GM12892 (cell line): ENCODE measurements around the gene TRIM10.

Source experiments
- DNase-seq: peaks from one replicate; pipeline ENCODE4 v3.0.0; 2011; ENCODE audit not compliant: insufficient read length
- FAIRE-seq: peaks from 2 replicates; lab custom pipeline; 2011; peaks lifted over from hg19 to GRCh38; lab: Jason Lieb, UNC
- POLR2A ChIP-seq: IDR thresholded peaks from 2 replicates; pipeline ENCODE4 v1.6.1; 2011; ENCODE audit warnings: low read depth, low read length, control low read depth
- POLR2AphosphoS5 ChIP-seq: IDR thresholded peaks from 2 replicates; pipeline ENCODE4 v1.6.1; 2011; ENCODE audit warnings: low read depth, low read length, control low read depth
- TAF1 ChIP-seq: IDR thresholded peaks from 2 replicates; pipeline ENCODE4 v1.6.1; 2011; ENCODE audit warnings: low read depth, mild to moderate bottlenecking, control low read depth, low read length, borderline replicate concordance

Gene TRIM10

DNA sequence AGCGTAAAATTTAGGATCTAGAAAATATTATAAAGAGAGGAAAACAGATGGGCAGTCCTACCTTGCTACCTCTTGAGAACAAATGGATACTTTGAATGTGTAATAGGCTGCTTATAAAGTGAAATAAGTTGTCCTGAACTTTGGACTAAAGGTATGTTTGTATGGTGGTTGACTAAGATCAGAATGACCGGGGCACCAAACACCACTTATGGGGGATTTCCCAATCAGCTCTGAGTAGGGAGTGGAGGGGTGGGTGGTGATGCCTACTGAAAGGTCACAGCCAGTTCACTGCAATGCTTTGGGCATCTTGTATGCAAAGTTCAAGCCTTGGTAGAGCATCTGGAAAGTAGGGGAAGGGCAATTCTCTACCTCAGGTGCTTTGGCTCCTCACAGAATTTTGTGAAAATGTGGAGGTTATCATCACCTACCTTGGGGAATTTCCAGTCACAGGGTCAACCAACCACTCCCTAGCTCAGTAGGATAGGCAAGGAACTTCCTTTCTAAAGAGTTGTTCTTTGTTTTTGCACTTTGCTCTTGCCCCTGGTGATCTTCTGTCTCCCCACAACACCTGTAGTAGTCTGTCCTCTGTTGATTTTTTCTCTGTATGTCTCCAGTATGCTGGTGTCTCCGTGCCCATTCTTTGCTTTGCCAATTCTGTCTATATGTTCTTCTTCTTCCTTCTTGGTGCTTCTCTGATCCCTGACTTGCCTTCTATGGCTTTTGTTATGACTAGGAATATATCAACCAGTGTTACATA lies 47.8 kb downstream of the TRIM10 start, which contains the start of gene TRIM31:
TRIM31 (minus strand) TSS at position 88 of the 757 bp plus-strand sequence. CDS start 285 bp downstream, outside the sequence.
- FAIRE-seq = peak; percentile 57
- no peak for TF ChIP-seq POLR2A
- no peak for TF ChIP-seq TAF1
- TF ChIP-seq POLR2AphosphoS5 = no peak
- no peak for DNase-seq

DNA sequence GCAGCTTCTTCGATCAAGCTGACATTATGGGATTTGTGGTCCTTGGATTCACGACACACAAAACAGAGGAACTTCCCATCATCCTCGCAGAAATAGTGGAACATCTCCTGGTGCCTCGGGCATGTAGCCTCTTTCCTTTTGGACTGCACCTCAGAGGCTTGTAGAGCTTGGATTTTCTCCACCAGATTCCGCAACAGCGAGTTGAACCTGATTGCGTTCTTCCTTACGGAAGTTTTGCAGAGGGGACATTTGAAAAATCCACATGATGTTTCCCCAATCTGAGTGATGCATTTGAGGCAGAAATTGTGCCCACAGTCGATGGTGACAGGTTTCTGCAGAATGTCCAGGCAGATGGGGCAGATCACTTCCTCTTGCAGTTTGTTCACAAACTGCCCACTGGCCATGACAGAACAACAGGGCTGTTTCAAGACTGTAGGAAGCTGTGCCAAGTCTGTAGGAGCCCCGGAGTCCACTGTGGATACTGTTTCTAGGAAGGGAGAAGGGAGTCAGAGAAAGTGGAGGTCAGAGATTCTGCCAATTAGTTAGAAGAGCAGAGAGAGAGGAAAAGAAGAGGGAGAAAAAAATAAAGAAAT lies 48.5 kb downstream of the TRIM10 start:
- DNase-seq (no peak), FAIRE-seq (no peak)
- TF ChIP-seq POLR2A = no peak
- no peak for TF ChIP-seq POLR2AphosphoS5
- TF ChIP-seq TAF1 = no peak

DNA sequence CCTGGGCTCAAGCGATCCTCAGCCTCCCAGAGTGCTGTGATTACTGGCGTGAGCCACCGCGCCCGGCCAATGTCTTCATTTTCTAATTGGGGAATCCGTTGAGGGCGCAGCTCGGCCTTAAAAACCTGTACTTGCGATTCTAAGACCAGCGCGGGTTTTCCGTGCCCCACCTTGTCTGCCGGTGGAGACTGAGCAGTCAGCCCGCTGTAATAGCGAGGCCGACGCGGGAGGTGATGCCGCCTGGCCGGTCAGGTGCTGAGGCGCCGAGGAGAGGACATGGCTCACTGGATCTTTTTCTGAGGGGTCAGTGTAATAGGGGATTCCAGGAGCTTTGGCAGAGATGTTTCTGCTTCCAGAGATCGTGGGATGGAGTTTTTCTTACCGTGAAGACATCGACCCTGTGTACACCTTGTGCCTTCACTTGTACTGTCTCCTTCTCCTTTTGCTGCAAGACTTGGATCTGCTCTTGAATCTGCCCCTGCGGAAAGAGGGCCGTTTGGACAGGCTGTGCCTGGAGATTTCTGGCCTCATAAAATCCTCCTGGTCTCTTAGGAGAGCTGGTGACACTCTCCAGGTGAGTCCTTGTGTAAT lies 49.6 kb downstream of the TRIM10 start:
- FAIRE-seq (no peak), DNase-seq (no peak)
- no peak for TF ChIP-seq TAF1
- TF ChIP-seq POLR2A = no peak
- no peak for TF ChIP-seq POLR2AphosphoS5

DNA sequence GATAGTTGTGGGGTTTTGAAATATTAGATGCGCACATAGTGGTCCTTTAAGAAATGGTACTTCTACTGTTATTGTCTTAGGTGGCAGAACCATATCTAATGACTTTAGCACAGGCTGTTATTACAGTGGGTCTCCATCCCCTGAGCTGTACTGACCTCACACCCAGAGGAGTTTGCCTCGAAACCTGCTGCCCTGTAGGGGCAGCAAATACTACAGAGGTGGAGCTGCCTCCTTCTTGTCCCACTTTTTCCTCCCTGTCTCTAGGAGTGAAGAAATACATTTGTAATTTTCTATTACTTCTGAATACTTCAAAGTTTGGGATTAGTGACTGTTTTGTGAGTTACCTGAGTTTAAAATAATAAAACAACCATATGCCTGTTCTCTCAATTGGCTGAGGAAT lies 56.4 kb downstream of the TRIM10 start:
- no peak for DNase-seq
- FAIRE-seq = no peak
- no peak for TF ChIP-seq TAF1
- no peak for TF ChIP-seq POLR2A
- TF ChIP-seq POLR2AphosphoS5 = no peak

DNA sequence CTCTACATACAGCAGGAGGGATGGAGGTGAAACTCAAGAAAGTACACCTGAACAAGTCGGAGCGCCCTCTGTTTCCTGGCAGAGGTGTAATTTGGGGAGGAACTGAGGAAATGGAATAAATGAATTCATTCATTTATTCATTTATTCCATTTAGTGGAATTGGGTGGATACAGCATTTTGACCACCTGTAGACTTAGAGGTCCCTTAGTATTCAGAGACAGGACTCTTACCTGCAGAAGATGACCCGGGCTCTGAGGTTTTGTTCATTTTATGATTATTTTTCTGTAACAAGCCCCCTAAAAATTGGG lies 57.2 kb downstream of the TRIM10 start:
- FAIRE-seq (no peak), DNase-seq (no peak)
- no peak for TF ChIP-seq POLR2AphosphoS5
- no peak for TF ChIP-seq TAF1
- no peak for TF ChIP-seq POLR2A

DNA sequence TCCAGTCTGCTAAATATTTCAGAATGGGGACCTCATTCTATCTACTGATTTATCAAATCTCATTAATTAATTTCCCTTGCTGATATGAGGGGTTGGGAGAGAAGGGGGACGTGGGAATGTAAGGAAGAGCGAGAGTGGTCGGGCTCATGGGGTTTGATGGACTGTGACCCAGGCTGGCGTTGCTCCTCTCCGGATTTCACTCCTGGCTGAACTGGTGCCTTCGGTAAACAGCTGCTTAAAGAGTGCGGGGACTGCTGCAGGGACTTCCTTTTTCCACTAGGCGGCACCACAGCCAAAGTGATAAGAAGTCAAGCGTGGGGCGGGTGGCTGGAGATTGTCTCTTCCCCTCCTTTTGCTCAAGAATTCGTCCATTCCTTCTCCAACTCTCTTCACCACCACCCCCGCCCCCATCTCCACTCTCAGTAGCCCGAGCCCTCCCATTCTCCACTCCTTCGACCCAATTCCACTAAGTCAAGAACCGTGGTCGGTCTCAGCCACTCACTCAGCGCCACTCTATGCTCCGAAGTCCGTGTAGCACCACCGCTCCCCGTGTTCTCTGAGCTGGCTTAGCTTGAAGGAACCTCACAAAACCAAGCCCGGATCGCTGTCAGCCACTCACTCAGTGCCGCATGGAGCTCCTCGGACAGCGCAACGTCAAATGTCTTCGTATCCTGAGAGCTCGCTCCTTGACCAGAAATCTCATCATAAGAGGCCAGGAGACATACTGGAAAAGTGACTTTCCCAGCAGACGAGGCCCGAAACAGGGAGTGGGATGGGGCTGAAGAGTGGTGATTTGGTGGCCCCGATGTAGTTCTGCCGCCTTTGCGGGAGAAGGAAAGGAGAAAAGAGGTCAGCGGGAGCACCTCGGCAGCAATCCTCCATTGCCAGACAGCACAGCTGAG lies 57.8 kb downstream of the TRIM10 start:
- FAIRE-seq = peak; percentile 82
- TF ChIP-seq POLR2A (no peak), TAF1 (no peak)
- peak; percentile 65 for DNase-seq

- no peak for DNase-seq
- TF ChIP-seq POLR2A = no peak
- TF ChIP-seq POLR2AphosphoS5 = no peak
- no peak for TF ChIP-seq TAF1
- FAIRE-seq = no peak
These were observed 58.5 kb downstream of the TRIM10 start for GRCh38 chr6:30102414-30102969.
